Measurements from ENCODE around the gene RNU5B-1.
"Not testable (repeated sequence)": the region's sequence is repeated elsewhere in the genome, so short reads cannot be mapped to it uniquely, and the experiment has no call there.

Gene RNU5B-1

DNA sequence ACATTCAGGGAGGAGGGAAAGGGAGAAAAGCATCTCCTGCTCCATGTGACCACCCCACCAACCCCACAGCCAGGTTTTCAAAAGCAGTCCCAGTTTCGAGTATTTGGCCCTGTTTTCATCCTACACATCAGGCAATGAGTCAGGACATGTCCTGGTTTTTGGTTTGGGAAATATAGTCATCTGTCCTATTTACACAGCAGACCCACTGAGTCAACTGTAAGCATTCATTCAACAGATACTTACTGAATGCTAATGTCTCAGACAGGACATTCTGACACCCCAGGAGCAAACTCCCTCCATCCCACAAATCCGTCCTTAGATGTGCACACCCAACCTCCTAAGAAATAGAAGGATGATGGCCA, 40.4 kb downstream of the RNU5B-1 start:
- DNase-seq, result no peak

DNA sequence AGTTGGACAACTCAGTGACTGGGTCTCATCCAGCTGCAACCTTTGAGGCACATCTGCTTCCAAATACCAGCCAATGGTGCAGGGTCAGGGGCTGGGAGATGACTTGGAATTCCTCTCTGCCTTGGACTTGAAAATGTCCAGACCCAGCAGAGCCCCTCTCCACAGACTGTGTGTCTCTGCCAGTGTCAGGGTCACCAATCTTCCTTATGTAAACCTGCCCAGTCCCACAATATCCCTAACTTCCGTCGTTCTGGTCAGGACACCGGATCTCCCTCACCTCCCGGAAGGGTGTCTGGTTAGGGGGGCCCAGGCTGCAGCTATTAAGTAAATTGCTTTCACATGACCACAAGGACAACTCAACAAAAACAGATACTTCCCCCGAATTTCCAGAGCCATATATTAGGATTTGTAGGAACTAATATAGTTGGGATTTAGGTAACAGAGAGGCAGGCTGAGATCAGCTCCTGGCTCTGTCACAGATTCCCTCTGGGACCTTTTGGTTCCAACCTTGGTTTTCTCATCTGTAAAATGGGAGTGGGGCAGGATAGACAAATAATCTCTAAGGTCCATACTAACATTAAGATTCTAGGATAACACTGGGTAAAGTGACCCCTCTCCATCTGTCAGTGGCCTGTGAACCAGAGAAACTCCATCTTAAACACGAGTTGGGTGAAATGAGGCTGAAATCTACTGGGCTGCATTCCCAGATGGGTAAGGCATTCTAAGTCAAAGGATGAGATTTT, 42.5 kb downstream of the RNU5B-1 start:
- no peak for DNase-seq

DNA sequence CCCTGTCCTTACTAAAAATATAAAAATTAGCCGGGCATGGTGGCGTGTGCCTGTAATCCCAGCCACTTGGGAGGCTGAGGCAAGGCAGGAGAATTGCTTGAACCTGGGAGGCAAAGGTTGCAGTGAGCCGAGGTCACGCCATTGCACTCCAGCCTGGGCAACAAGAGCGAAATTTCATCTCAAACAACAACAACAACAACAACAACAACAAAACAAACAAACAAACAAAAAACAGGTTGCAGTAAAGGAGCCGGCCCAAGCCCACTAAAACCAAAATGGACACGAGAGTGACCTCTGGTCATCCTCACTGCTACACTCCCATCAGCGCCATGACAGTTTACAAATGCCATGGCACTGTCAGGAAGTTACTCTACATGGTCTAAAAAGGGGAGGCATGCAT, 43.3 kb downstream of the RNU5B-1 start:
- not testable (repeated sequence) for DNase-seq

DNA sequence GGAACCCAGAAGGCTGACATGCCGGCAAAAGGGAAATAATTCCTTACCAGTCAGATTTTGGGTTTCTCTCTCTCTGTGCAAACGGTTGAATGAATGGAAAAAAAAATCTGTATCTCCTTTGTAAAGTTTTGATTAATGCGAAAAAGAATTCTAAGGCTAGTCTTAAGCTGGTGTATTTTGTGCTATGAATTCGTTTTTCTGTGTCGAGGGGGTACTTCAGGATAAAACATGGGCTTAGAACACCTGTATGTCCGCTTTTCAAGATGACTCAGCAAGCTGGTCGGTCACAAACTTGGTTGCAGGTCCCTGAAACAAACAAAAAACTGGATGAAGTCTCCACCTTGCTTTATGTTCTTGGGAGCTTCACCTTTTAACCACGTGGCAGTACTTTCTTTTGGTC, 44.9 kb downstream of the RNU5B-1 start:
- no peak for DNase-seq

DNA sequence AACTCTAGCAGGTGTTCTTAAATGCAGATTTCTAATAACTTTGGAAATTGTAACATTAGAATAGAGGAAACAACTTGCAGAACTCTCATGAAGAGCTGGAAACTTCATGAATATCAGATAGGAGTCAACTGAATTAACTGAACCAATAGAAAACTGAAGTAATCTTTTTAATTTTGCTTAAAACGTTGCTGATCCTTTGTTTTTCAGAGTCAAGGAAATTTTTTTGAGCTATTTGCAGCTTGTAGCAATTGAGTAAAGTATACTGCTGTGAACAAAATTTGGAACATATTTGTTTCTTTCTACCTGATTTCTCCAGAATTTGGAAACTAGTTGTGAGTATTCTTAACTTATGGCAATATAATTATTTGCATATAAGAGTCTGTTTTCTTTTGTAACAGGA, 47.5 kb downstream of the RNU5B-1 start:
- DNase-seq, result not testable (repeated sequence)
